Astrocyte of the spinal cord (primary cell): ENCODE measurements around the gene NXPH1.

Source experiments
- DNase-seq: peaks from one replicate; pipeline ENCODE4 v3.0.0; 2011; ENCODE audit warnings: low read depth, low spot score
- H3K4me3 ChIP-seq: 2 replicates; pipeline ENCODE4 v1.5.1; 2011; ENCODE audit warnings: low read depth, mild to moderate bottlenecking, low read length, moderate library complexity
- in situ Hi-C: cut with HindIII; loops from 2 replicates; pipeline ENCODE4 v1.10.0; 2017; ENCODE audit warnings: low sequenced_read_pairs
- TF ChIP-seq, protein P1 (sequence below): IDR thresholded peaks from 2 replicates; pipeline ENCODE4 v1.5.1; 2012; ENCODE audit warnings: low read depth, mild to moderate bottlenecking, low read length, inconsistent platforms

NXPH1 gene

DNA sequence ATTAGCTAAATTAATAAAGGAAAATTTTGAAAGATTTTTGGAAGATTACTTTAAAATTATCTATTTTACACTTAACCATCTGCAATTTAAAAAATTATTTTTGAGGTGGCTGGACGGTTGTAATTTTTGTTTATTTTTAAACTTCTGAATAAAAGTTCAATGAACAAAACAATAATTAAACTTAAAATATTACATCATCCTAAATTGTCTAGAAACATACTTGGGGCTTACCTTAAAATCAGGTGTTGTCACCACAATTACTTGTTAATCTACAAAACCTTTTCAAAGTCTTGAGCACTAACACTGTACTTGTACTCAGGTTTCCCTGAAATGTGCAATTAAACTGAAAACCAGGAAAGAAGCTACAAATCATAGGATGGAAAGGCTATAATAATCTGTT is 328.3 kb downstream of the NXPH1 start:
- H3K4me3 ChIP-seq, result no peak overlapping the region
- TF ChIP-seq, protein P1, sequence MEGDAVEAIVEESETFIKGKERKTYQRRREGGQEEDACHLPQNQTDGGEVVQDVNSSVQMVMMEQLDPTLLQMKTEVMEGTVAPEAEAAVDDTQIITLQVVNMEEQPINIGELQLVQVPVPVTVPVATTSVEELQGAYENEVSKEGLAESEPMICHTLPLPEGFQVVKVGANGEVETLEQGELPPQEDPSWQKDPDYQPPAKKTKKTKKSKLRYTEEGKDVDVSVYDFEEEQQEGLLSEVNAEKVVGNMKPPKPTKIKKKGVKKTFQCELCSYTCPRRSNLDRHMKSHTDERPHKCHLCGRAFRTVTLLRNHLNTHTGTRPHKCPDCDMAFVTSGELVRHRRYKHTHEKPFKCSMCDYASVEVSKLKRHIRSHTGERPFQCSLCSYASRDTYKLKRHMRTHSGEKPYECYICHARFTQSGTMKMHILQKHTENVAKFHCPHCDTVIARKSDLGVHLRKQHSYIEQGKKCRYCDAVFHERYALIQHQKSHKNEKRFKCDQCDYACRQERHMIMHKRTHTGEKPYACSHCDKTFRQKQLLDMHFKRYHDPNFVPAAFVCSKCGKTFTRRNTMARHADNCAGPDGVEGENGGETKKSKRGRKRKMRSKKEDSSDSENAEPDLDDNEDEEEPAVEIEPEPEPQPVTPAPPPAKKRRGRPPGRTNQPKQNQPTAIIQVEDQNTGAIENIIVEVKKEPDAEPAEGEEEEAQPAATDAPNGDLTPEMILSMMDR, result no peak
- no peak for DNase-seq
- in situ Hi-C loops, result no loop called here

DNA sequence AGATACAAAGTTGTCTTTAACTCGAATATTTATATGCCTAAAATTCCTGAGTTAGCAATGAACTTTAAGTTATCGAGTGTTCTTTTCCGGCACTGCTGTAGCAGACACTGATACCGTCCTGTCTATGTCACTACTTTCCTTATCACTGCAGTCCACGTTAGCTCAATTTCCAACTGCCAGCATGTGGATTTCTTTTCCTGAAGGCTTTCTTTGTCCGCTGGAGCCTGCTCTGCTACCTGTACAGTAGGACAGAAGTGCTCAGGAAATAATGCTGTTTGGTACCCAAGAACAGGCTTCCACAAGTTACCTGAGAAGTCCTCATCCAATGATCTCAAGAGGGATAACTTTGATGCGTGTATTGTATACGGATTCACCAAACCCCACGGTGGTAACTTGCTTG is 329.4 kb downstream of the NXPH1 start:
- no peak overlapping the region for H3K4me3 ChIP-seq
- no peak for DNase-seq
- TF ChIP-seq, protein P1, result no peak
- in situ Hi-C loops, result no loop called here

DNA sequence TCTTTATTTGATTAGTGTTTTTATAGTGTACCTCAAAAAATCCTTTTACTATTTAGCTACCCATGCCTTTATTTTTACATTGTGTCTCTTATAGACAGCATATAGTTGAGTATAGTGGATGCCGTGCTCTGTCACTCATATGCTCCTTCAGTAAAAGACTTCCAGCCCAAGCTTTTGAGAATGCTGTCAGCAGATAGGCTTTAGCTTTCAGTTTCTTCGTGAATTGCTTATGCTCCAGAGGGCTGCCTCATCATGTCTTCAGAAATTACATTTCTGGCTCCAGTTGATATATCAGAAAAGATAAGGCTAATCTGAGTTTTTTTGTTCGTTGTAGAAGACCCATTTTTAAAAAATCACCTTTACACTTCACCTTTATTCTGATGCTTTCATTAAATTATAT is 332.0 kb downstream of the NXPH1 start:
- no peak overlapping the region for H3K4me3 ChIP-seq
- in situ Hi-C loops, result no loop called here
- TF ChIP-seq, protein P1, result no peak
- no peak for DNase-seq

DNA sequence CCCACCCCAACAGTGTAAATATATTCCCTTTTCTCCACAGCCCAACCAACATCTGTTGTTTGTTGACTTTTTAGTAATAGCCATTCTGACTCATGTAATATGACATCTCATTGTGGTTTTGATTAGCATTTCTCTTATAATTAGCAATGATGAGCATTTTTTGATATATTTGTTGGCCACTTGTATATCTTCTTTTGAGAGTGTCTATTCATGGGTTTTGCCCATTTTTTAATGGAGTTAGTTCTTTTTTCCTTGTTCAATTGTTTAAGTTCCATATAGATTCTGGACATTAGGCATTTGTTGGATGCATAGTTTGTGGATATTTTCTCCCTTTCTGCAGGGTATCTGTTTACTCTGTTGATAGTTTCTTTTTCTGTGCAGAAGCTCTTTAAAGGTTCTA is 340.1 kb downstream of the NXPH1 start:
- DNase-seq, result no peak
- in situ Hi-C loops, result no loop called here
- TF ChIP-seq, protein P1, result no peak
- H3K4me3 ChIP-seq, result no peak overlapping the region

DNA sequence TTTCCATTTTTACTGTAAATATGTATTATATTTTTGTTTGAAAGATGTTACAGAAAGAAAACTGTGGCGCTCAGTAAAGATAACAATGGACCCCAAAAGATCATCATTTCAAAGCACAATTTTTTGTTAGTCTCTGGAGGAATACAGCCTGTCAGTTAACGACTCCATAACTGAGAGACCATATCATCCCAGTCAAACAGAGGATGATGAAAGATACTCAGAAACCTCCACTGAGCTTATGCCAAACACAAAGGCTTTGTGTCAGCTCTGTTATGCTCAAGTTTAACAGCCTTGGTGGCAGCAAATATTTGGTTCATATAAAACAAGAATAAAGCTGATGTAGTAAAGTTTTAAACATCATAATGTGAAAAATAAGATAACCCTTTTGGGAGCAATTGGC is 345.1 kb downstream of the NXPH1 start:
- DNase-seq, result no peak
- in situ Hi-C loops, result no loop called here
- TF ChIP-seq, protein P1, result no peak
- no peak overlapping the region for H3K4me3 ChIP-seq

DNA sequence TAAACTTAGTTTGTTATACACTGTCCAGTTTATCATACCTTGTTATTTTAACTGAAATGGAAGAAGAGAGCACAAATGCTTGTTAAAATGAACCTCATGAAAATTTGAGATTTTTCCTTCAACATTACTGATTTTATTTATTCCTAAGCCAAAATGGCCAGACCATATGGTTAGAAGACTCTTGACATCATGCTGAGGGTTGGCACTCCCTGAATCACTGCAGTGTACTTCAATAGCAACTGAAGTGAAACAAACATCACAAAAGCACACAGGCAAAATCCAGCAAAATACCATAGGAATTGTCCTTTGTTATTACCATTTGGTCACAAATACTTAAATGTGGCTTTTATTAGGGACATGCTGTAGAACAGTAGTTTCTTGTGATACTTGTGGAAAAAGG is 347.8 kb downstream of the NXPH1 start:
- DNase-seq, result no peak
- no peak overlapping the region for H3K4me3 ChIP-seq
- TF ChIP-seq, protein P1, result no peak
- in situ Hi-C loops, result no loop called here

DNA sequence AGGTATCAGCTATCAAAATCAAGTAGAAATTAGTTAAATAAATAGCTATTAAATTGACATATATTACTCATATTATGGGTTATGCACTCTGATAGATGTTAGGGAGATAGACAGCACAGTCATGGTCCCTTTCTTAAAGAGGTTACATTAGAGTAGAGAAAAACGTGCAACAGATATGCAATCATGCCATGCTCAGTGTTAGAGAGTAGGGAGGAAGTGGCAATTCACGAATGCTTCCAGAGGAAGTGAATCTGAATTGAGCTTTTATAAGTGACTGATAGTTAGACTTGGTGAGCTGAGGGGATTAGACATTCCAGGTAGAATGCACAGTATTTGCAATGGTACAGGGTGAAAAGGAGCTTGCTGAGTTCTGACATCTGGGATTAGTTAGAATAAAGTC is 349.8 kb downstream of the NXPH1 start:
- no peak for DNase-seq
- TF ChIP-seq, protein P1, result no peak
- no peak overlapping the region for H3K4me3 ChIP-seq
- in situ Hi-C loops, result no loop called here
